ENCODE data around the gene PPP1R3D.
"Not testable (repeated sequence)": the region's sequence is repeated elsewhere in the genome, so short reads cannot be mapped to it uniquely, and the experiment has no call there.

Gene PPP1R3D

GRCh38 chr20:59925359-59925758 is 14.7 kb downstream of the PPP1R3D start:
- no peak for DNase-seq (ENCODE audit: low read depth in 1 of 2, low spot score in 1 of 2)

- DNase-seq (ENCODE audit: low read depth in 1 of 2, low spot score in 1 of 2), result no peak
Observed at GRCh38 chr20:59923514-59923913, 16.6 kb downstream of the PPP1R3D start.

- DNase-seq (ENCODE audit: low read depth in 1 of 2, low spot score in 1 of 2), result no peak
Observed at GRCh38 chr20:59920944-59921343, 19.2 kb downstream of the PPP1R3D start.

- DNase-seq (ENCODE audit: low read depth in 1 of 2, low spot score in 1 of 2), result no peak
Observed at GRCh38 chr20:59912609-59913008, 27.5 kb downstream of the PPP1R3D start.

GRCh38 chr20:59911041-59911440 is 29.1 kb downstream of the PPP1R3D start:
- DNase-seq (ENCODE audit: low read depth in 1 of 2, low spot score in 1 of 2), result no peak

GRCh38 chr20:59908855-59909254 is 31.2 kb downstream of the PPP1R3D start:
- no peak for DNase-seq (ENCODE audit: low read depth in 1 of 2, low spot score in 1 of 2)

- DNase-seq (ENCODE audit: low read depth in 1 of 2, low spot score in 1 of 2), result no peak
Observed at GRCh38 chr20:59903621-59904020, 36.5 kb downstream of the PPP1R3D start.

- no peak for DNase-seq (ENCODE audit: low read depth in 1 of 2, low spot score in 1 of 2)
Observed at GRCh38 chr20:59902470-59902869, 37.6 kb downstream of the PPP1R3D start.

- no peak for DNase-seq (ENCODE audit: low read depth in 1 of 2, low spot score in 1 of 2)
Observed at GRCh38 chr20:59895908-59896307, 44.2 kb downstream of the PPP1R3D start.

- no peak for DNase-seq (ENCODE audit: low read depth in 1 of 2, low spot score in 1 of 2)
Observed at GRCh38 chr20:59891581-59891980, 48.5 kb downstream of the PPP1R3D start.

GRCh38 chr20:59890035-59890434 is 50.1 kb downstream of the PPP1R3D start:
- DNase-seq (ENCODE audit: low read depth in 1 of 2, low spot score in 1 of 2), result not testable (repeated sequence)

- DNase-seq (ENCODE audit: low read depth in 1 of 2, low spot score in 1 of 2), result no peak
Observed at GRCh38 chr20:59888050-59888449, 52.1 kb downstream of the PPP1R3D start.

Measured in activated CD4-positive, alpha-beta T cell treated with anti-CD3 and anti-CD28 coated beads, Interleukin-2, amount 50 U/mL, for 24 hours (primary cell).